GM21737 (cell line): ENCODE results near the gene FARP1.

Experiments
- ATAC-seq: cut with Tn5 transposase; IDR thresholded peaks from one replicate; pipeline ENCODE4 v1.9.1; 2021; ENCODE audit warnings: mild to moderate bottlenecking, moderate library complexity; ENCODE audit not compliant: unreplicated experiment

Gene FARP1

GRCh38 chr13:98473135-98473787 is 330.4 kb downstream of the FARP1 start:
- ATAC-seq = no peak

- no peak for ATAC-seq
These were observed 330.9 kb downstream of the FARP1 start for GRCh38 chr13:98473788-98474144.

DNA sequence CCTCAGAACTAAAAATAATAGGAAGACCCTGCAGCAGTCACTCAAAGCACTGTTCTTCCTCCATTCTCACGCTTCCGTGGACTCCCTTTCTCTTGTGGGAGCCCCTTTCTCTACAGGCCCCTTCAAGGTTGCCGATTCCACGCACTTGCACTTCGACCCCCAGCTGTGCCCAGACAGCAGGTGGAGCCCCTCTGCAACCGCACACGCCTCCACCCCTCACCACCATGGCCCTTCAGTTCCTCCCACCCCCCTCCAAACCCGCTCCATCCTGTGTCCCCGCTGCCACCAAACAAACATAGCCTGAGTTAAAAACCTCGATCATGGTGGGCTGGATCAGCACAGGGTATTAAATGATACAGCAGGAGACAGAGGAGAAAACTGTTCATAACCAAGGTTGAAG is 331.4 kb downstream of the FARP1 start:
- no peak for ATAC-seq

DNA sequence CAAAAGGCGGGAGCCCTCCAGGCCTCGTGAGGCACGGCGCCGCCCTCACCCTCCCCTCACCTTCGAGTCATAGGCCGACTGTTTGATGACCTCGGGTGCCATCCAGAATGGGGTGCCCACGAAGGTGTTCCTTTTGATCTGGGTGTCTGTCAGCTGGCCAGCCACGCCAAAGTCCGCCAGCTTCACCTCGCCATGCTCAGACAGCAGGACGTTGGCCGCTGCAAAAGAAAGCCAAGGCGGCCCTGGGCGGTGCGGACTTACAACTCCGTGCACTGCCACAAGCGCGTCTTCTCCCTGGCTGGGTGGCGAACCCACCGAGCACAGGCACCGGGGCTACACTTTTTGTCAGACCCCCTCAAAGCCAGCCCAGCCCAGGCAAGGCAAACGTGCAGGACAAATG is 331.9 kb downstream of the FARP1 start:
- no peak for ATAC-seq

GRCh38 chr13:98475522-98475921 is 332.6 kb downstream of the FARP1 start:
- no peak for ATAC-seq

DNA sequence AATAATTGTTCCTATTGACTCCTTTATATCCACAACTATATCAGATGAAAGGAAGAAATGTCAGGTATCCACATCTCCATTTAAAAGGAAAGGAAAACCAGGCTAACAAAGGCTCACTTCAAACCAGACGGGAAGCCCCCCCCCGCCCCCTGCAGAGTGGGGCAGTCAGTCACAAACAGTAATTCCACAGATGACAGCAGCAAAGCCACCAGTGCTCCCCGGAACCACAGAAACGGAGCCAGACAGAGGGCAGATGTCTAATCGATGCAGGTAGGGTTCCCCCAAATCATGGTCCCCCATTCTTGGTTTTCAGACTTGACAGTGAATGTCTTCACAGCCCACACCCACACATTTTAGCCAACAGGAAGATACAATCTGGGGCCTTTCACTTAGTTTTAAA is 333.2 kb downstream of the FARP1 start:
- ATAC-seq = peak; percentile 38

- peak; percentile 95 for ATAC-seq
These were observed 333.7 kb downstream of the FARP1 start for GRCh38 chr13:98476538-98476966.

DNA sequence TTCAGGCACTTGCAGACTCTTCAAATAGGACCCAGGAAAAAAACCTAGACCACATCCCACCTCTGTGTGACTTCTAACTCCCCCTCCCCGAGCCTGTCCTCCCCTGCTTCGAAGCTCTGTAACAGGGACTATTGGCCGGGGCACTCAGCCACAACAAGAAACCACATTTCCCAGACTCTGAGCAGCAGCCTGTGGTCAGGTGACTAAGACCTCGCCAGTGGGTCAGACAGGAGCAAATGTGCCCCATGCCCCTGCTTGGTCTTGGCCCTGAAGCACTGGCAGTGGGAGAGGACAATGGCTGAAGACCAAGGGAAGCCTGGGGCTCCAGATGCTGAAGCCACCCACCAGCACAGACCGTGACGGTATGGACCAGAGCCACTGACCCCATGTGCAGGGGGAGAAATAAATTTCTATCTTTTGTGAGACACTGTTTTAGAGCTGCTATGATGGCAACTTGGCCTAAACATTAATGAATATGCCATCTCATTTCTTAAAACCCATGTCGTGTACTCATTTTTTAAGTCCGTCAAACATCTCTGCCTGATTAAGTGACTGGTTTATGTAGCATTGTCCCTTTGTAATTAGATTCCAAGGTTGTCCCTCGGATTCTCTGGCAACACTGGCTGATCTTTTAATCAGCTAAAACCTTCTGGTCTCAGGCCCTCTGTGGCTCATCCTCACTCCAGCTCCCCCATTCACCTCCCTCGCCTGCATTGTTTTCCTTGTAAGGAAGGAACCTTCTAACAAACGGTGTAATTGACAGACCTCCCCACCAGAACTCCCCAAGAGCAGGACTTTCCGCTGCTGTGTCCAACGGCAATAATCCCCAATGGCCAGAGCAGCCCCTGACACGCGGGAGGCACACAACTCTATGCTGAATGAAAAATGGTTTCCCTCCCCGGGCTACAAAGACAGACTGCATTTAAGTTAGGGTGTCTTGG is 335.6 kb downstream of the FARP1 start:
- no peak for ATAC-seq

DNA sequence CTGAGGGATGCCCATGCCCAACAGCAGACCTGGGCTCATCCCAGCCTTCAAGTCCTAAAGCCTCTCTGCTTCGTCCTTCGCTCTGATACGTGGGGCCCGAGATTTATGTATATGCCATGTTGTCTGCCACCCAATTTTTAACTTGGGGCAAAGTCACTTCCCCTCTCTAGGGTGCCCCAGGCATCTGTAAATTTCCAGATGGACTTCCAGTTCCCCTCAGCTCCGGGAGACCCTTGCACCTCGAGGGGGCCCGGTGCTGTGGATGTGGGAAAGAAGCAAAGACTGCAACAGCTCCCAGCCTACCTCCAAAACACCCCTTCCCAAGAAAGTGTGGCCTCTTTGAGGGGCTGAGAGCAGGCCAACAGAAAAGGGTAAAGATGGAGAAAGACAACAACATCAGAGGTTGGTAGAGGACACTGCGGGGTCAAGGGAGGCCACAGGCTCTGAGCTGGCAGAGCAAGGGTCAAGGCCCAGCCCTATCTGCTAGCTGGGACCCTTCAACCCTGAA is 336.7 kb downstream of the FARP1 start:
- no peak for ATAC-seq

DNA sequence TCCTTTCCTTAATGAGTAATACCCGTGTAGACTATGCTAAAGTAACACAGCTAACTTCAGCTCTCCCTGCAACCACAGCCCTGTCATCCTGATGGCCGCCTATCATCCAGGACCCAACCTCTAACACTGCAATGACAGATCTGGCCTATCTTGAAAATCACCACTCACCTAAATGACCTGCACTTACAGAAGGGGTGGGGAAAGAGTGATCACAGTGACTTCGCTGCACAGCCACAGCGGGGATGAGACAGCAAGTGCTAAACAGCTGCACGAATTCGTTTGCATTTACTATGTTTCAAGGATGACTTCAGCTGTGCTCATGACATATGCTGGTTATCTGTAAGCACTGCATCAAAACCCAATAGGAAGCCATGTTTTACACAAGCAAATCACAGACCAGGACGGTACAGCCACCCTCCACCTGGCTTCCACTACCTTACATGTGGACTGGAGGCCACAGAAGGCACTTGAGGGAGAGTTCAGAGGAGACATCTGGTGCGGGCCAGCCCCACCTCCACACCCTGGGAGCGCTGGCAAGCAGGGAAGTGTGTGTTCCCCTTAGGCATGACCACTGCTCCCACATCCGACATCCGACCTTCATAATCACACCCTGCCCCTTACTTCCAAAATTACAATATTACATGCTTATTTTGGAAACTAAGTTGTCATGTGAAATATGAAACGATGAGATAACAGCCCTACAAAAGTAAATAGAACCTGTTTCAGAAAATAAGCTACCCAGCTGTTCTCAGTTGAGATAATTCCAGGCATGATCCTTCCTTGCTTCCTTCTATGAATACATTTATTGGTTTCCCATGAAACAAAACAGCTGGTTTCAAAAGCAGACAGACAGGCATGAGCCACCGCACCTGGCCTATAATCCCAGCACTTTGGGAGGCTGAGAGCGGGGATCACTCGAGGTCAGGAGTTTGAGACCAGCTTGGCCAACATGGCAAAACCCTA is 338.3 kb downstream of the FARP1 start:
- no peak for ATAC-seq

GRCh38 chr13:98482476-98483444 is 339.9 kb downstream of the FARP1 start:
- ATAC-seq = no peak

DNA sequence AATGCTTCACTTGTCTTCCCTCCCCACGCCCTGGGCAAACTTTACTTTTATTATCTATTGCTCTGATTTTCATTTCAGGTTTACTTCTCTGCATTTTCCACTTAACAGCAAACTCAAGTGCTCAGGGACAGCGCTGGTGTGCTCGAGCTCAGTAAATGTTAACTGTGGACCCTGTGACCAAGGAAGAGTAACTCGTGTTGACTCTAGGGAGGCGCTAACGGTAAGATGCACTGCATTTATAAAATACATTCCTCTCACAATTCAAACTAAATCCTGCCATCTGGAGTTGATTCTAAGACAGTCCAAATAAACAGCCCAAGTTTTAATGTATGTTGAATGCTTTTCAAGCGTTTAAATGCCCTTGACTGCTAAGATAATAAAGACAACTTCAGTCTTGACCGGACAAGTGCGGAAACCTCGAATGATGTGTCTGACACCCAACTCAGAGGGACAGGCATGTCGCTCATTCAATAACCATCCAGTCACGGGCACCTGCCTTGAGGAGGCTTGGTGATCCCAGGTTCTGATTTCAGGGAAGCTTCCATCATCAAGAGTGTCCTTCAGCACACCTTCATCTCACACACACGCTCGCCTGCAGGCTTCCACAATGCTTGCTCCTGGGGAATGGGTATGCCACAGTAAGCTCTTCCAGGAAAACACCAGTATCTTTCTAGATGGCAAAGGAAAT is 340.9 kb downstream of the FARP1 start:
- no peak for ATAC-seq

DNA sequence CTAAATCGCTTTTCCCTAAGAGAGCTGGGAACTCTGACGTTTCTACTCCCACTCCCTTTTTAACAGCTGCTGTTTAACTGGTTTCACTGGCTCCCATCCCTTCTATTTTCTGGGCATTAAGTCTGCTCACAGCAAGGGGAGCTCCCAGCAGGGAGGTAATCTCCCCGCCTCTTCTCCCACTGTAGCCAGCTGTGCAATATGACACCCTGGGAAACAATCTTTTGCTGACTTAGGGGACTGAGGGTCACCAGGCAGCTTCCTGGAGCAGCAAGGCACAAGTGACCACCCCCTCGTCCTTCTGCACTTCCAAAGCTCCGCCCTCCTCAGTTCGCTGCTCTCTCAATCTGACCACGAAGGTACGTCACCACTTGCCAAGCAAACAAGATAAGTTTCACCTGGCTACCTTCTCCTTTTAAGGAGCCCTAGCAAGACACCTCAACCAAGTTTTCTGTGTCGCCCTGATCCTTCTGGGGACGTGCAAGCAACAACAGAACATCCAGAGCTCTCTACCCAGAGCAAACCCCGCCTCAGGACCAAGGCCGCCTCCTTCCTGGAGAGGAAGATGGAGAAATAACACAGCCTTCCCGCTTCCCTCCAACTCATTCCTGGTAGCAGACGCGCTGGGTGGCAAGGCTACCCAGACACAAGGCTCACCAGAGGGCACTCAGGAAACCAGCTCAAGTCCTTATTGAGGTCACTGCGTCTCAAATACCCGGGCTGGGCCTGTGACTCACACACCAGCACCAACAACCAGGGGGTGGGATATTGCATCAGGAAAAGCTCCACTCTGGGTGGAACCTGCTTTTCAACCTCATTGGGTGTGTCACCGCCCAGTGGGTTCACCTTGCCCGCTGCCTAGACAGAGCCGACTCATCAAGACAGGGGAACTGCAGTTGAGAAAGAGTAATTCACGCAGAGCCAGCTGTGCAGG is 341.7 kb downstream of the FARP1 start:
- ATAC-seq = peak; percentile 34

DNA sequence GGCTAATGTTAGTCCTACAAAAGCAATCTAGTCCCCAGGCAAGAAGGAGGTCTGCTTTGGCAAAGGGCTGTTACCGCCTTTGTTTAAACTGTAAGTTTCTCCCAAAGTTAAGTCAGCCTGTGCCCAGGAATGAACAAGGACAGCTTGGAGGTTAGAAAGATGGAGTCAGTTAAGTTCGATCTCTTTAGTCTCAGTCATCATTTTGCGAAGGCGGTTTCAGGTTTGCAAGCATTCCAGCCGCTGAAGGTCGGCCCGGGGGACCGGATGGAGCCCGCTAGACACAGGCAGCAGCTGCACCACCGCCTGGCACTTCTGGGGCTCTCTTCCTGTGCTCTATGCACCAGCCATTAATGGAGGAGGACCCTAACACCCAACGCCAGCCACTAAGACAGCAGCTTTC is 342.7 kb downstream of the FARP1 start:
- ATAC-seq = no peak

DNA sequence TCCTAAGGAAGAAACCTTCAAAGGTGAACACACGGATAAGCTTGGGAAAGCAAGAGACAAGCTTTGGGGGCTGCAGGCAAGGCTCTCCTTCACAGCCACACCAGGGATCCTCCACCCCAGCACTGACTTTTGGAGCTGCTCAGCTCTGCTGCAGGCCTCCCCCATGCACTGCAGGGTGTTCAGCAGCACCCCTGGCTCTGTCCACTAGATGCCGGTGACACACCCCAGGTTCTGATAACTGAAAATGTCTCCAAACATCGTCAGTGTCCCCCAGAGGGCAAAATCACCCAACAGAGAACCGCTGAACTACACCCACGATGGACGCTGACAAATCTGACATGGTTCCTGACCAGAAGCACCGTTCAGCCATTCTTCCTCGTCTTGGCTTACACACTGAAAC is 343.5 kb downstream of the FARP1 start:
- ATAC-seq = no peak

GRCh38 chr13:98487016-98487415 is 344.1 kb downstream of the FARP1 start:
- no peak for ATAC-seq

GRCh38 chr13:98487522-98487921 is 344.6 kb downstream of the FARP1 start:
- no peak for ATAC-seq

DNA sequence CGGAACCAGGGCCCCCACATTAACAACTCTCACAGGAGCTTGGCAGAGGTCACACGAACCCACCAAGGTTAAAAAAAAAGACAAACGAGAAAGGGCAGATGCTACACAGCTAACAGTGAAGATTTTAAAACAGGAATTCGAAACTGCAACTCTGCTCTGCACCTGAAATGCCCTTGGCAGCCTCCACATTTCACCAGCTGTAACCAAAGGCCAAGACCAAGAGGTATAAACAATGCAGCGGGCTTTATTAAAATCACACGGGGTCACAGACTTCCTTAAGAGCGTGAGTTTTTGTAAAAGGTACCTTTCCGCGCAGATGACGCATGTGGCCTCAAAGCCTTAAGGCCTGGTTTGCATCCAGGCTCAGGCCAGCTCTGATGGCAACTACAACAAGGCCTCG is 345.8 kb downstream of the FARP1 start:
- no peak for ATAC-seq
